ENCODE data around the gene TNFRSF8.

- TF ChIP-seq CTCF (IDR thresholded peaks at IDR 0.05): no peak
- no peak for TF ChIP-seq POLR2A (IDR thresholded peaks at IDR 0.05)
Measured at GRCh38 chr1:12063141-12064072, at the start of gene TNFRSF8.

All from esophagus squamous epithelium (tissue), 4 donors.